HEK293 (cell line): ENCODE measurements around the gene TMPRSS12.

Source experiments
- KLF1 ChIP-seq: fragments of 450-650 bp; formaldehyde crosslinking; IDR thresholded peaks from 2 replicates; pipeline ENCODE4 v1.5.1; 2016; ENCODE audit warnings: missing biosample characterization, missing genetic modification characterization
- TRIM28 ChIP-seq: IDR thresholded peaks from 2 replicates; pipeline ENCODE4 v1.6.1; 2011; ENCODE audit warnings: low read length, control low read depth, borderline replicate concordance
- ZBTB10 ChIP-seq: fragments of 450-650 bp; formaldehyde crosslinking; IDR thresholded peaks from 2 replicates; pipeline ENCODE4 v1.5.1; 2016; ENCODE audit warnings: missing biosample characterization, missing genetic modification characterization
- ZBTB17 ChIP-seq: fragments of 450-650 bp; formaldehyde crosslinking; IDR thresholded peaks from 2 replicates; pipeline ENCODE4 v1.5.1; 2016; ENCODE audit warnings: missing biosample characterization, missing genetic modification characterization
- ZBTB26 ChIP-seq: fragments of 450-650 bp; formaldehyde crosslinking; optimal IDR thresholded peaks from 2 replicates; pipeline ENCODE3; 2016; ENCODE audit warnings: missing biosample characterization, mild to moderate bottlenecking, missing genetic modification characterization
- ZBTB8A ChIP-seq: fragments of 450-650 bp; formaldehyde crosslinking; IDR thresholded peaks from 2 replicates; pipeline ENCODE4 v1.5.1; 2016; ENCODE audit warnings: missing biosample characterization, missing genetic modification characterization
- ZNF140 ChIP-seq: fragments of 450-650 bp; formaldehyde crosslinking; IDR thresholded peaks from 2 replicates; pipeline ENCODE4 v1.5.1; 2016; ENCODE audit warnings: missing biosample characterization, missing genetic modification characterization
- ZNF341 ChIP-seq: fragments of 450-650 bp; formaldehyde crosslinking; IDR thresholded peaks from 2 replicates; pipeline ENCODE4; 2016; ENCODE audit warnings: low read depth, missing biosample characterization, missing genetic modification characterization
- ZNF473 ChIP-seq: fragments of 450-650 bp; formaldehyde crosslinking; IDR thresholded peaks from 2 replicates; pipeline ENCODE4 v1.5.1; 2017; ENCODE audit warnings: missing biosample characterization, missing genetic modification characterization
- ZNF561 ChIP-seq: fragments of 450-650 bp; IDR thresholded peaks from 2 replicates; pipeline ENCODE4 v1.5.1; 2018; ENCODE audit warnings: missing biosample characterization, missing genetic modification characterization, borderline replicate concordance
- TF ChIP-seq, protein P1 (sequence below): fragments of 450-650 bp; formaldehyde crosslinking; IDR thresholded peaks from 2 replicates; pipeline ENCODE4 v1.5.1; 2016; ENCODE audit warnings: missing biosample characterization, missing genetic modification characterization

- TF ChIP-seq KLF1 = no peak
- TF ChIP-seq ZNF473 (tag by site-specific recombination) = no peak
- TF ChIP-seq TRIM28 = no peak
- TF ChIP-seq, protein P1, sequence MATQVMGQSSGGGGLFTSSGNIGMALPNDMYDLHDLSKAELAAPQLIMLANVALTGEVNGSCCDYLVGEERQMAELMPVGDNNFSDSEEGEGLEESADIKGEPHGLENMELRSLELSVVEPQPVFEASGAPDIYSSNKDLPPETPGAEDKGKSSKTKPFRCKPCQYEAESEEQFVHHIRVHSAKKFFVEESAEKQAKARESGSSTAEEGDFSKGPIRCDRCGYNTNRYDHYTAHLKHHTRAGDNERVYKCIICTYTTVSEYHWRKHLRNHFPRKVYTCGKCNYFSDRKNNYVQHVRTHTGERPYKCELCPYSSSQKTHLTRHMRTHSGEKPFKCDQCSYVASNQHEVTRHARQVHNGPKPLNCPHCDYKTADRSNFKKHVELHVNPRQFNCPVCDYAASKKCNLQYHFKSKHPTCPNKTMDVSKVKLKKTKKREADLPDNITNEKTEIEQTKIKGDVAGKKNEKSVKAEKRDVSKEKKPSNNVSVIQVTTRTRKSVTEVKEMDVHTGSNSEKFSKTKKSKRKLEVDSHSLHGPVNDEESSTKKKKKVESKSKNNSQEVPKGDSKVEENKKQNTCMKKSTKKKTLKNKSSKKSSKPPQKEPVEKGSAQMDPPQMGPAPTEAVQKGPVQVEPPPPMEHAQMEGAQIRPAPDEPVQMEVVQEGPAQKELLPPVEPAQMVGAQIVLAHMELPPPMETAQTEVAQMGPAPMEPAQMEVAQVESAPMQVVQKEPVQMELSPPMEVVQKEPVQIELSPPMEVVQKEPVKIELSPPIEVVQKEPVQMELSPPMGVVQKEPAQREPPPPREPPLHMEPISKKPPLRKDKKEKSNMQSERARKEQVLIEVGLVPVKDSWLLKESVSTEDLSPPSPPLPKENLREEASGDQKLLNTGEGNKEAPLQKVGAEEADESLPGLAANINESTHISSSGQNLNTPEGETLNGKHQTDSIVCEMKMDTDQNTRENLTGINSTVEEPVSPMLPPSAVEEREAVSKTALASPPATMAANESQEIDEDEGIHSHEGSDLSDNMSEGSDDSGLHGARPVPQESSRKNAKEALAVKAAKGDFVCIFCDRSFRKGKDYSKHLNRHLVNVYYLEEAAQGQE = no peak
- no peak for TF ChIP-seq ZBTB10 (tag by site-specific recombination)
- no peak for TF ChIP-seq ZBTB8A (tag by site-specific recombination)
- no peak for TF ChIP-seq ZNF341 (tag by site-specific recombination)
- TF ChIP-seq ZBTB17 (tag by site-specific recombination) = no peak
- no peak for TF ChIP-seq ZNF140 (tag by site-specific recombination)
- TF ChIP-seq ZNF561 = no peak
- no peak for TF ChIP-seq ZBTB26 (tag by site-specific recombination)
These were observed 13.8 kb upstream of the TMPRSS12 start for GRCh38 chr12:50828886-50829285.
